CD4-positive, alpha-beta T cell (primary cell): ENCODE measurements around the gene THSD7B. TPM values are rescaled to one million over a fixed set of nuclear protein-coding genes. Genes with fewer than 3 reads are reported as not detected.

Experiments used
- ATAC-seq: fragments of 200-7000 bp; cut with Tn5 transposase; one replicate; pipeline ENCODE4 v1.10.0; 2022; ENCODE audit warnings: mild to moderate bottlenecking; ENCODE audit not compliant: poor library complexity
- CTCF ChIA-PET: fragments of 350-600 bp; sonication (Branson Sonifier 250); formaldehyde crosslinking; loops from one replicate; lab custom pipeline; 2021; ENCODE audit warnings: antibody characterized with exemption, inconsistent platforms; lab: Charles Lee
- POLR2A ChIA-PET: fragments of 350-600 bp; sonication (Branson Sonifier 250); formaldehyde crosslinking; loops from one replicate; lab custom pipeline; 2021; ENCODE audit warnings: antibody characterized with exemption, inconsistent platforms; lab: Charles Lee
- DNase-seq, 14 experiments: peaks; one replicate each; pipeline ENCODE4 v3.0.0-alpha.2; 2013 to 2020; ENCODE audit warnings: mixed read lengths in 2 of 14
- H3K27ac ChIP-seq, 2 donors: one replicate each; pipeline versions ENCODE4 v1.5.1 to v1.7.0; 2013; ENCODE audit warnings: low read length in 2 of 2, low read depth in 1 of 2, mild to moderate bottlenecking in 1 of 2
- H3K27me3 ChIP-seq, 2 experiments: 1 replicate in 1 of 2; 2 replicates in 1 of 2; pipeline versions ENCODE4 v1.6.1 to v1.7.0; 2013; ENCODE audit warnings: low read length in 2 of 2, control low read depth in 1 of 2, mild to moderate bottlenecking in 1 of 2, moderate library complexity in 1 of 2; ENCODE audit not compliant: insufficient read depth in 2 of 2, control insufficient read depth in 1 of 2
- H3K36me3 ChIP-seq: one replicate; pipeline ENCODE4 v1.6.1; 2013; ENCODE audit warnings: low read length, control low read depth; ENCODE audit not compliant: insufficient read depth
- H3K4me1 ChIP-seq: one replicate; pipeline ENCODE4 v1.6.1; 2013; ENCODE audit warnings: low read length, control low read depth; ENCODE audit not compliant: insufficient read depth
- H3K4me3 ChIP-seq: one replicate; pipeline ENCODE4 v1.5.1; 2013; ENCODE audit warnings: mild to moderate bottlenecking, low read length, moderate library complexity
- H3K9me3 ChIP-seq, 2 experiments: 1 replicate in 1 of 2; 2 replicates in 1 of 2; pipeline versions ENCODE4 v1.6.1 to v1.7.0; 2013; ENCODE audit warnings: low read length in 2 of 2, mild to moderate bottlenecking in 2 of 2, control low read depth in 1 of 2, moderate library complexity in 1 of 2; ENCODE audit not compliant: control insufficient read depth in 1 of 2, insufficient read depth in 1 of 2
- H3K27ac Mint-ChIP-seq: one replicate; pipeline ENCODE4 v1.8.0; 2020; ENCODE audit warnings: mixed read lengths
- H3K27me3 Mint-ChIP-seq: one replicate; pipeline ENCODE4 v1.8.0; 2021; ENCODE audit warnings: mixed read lengths
- H3K36me3 Mint-ChIP-seq: one replicate; pipeline ENCODE4 v1.8.0; 2021; ENCODE audit warnings: low read depth, mixed read lengths
- H3K4me1 Mint-ChIP-seq: one replicate; pipeline ENCODE4 v1.8.0; 2021; ENCODE audit warnings: low read depth, mixed read lengths
- H3K4me3 Mint-ChIP-seq: one replicate; pipeline ENCODE4 v1.8.0; 2020; ENCODE audit warnings: mild to moderate bottlenecking, mixed read lengths
- H3K9me3 Mint-ChIP-seq: one replicate; pipeline ENCODE4 v1.8.0; 2020; ENCODE audit warnings: mixed read lengths
- CTCF ChIP-seq: fragments of 200-600 bp; IDR thresholded peaks from one replicate; pipeline ENCODE4 v1.8.0; 2022; ENCODE audit warnings: antibody characterized with exemption, mild to moderate bottlenecking
- intact Hi-C, 2 experiments: fragments of 100-400 bp; cut with DNase I in 1 of 2; cut with micrococcal nuclease in 1 of 2; formaldehyde crosslinking; loops; one replicate each; pipeline versions ENCODE4 v1.15.1 to v1.9.0; 2023 to 2025; cut with DNase I, micrococcal nuclease
- total RNA-seq, 174 experiments: library from RNA in 2 of 174; stranded (reverse) in 2 of 174; gene quantifications; one replicate each; pipeline ENCODE4 v1.2.3 and lab custom pipeline; 2021 to 2026

Gene THSD7B
- total RNA-seq, 2 experiments from 2014 or later, result not detected

GRCh38 chr2:137002896-137003295 is 237.6 kb downstream of the THSD7B start:
- no peaks in the 10 kb centered on the region for H3K4me1 Mint-ChIP-seq
- Histone ChIP-seq H3K27ac (no peak overlapping the region), H3K4me3 (no peak overlapping the region), H3K4me1 (no peaks in the 10 kb centered on the region), H3K27me3 (no peaks in the 10 kb centered on the region), H3K36me3 (no peaks in the 10 kb centered on the region), H3K9me3 (no peaks in the 10 kb centered on the region)
- H3K27me3 Mint-ChIP-seq, result no peaks in the 10 kb centered on the region
- POLR2A ChIA-PET, result no interaction called here
- no peak overlapping the region for H3K27ac Mint-ChIP-seq
- CTCF ChIA-PET, result no interaction called here
- no peaks in the 10 kb centered on the region for H3K36me3 Mint-ChIP-seq
- intact Hi-C loops, result no loop called here
- no peak for ATAC-seq
- DNase-seq, result no peak
- no peak for TF ChIP-seq CTCF
- no peaks in the 10 kb centered on the region for H3K9me3 Mint-ChIP-seq
- H3K4me3 Mint-ChIP-seq, result no peak overlapping the region

DNA sequence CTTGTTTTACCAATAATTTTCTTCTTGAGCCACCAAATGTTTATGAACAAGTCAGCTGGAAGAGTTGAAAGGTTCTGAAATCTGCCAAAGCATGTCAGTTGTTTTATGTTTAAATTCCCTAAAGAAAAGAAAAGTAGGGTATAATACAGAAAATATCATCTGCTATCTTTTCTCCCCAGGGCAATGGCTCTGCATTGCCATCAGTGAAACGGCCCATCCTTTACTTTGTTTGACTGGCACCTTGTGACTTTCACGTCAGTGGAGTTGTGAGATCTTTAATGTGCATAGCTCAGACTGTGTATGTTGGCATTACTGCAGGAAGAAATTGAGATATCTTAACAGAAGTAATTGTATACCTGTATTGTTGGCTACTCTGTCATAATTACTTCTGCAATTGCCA is 239.9 kb downstream of the THSD7B start:
- Mint-ChIP-seq H3K4me3 (no peak overlapping the region), H3K27me3 (no peaks in the 10 kb centered on the region), H3K36me3 (no peaks in the 10 kb centered on the region), H3K9me3 (no peaks in the 10 kb centered on the region), H3K27ac (no peak overlapping the region), H3K4me1 (no peaks in the 10 kb centered on the region)
- no peaks in the 10 kb centered on the region for H3K9me3 ChIP-seq
- H3K4me1 ChIP-seq, result no peaks in the 10 kb centered on the region
- no peak overlapping the region for H3K4me3 ChIP-seq
- no peaks in the 10 kb centered on the region for H3K36me3 ChIP-seq
- TF ChIP-seq CTCF, result no peak
- H3K27ac ChIP-seq, result no peak overlapping the region
- ChIA-PET POLR2A (no interaction called here), CTCF (no interaction called here)
- intact Hi-C loops, result no loop called here
- no peaks in the 10 kb centered on the region for H3K27me3 ChIP-seq
- no peak for ATAC-seq
- no peak for DNase-seq

DNA sequence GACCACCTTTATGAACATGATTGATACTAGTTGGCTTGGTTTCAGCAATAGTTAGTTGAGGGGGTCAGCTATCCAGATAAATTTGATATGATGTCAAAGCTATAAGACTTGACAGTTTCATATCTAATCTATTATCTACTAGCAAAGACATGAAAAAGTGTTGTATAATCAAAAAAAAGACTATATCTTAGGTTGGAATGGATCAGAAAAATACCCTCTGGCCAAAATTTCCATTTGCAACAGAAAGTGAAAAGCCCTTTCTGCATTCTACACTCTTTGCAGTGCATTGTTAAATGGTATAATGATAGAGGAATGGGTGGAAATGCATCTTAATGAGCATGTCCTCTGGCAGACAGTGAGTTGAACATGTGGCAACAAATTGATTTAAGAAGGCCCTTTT is 242.6 kb downstream of the THSD7B start:
- no peak for TF ChIP-seq CTCF
- no peak overlapping the region for H3K4me3 Mint-ChIP-seq
- H3K36me3 Mint-ChIP-seq, result no peaks in the 10 kb centered on the region
- Histone ChIP-seq H3K4me3 (no peak overlapping the region), H3K27me3 (no peaks in the 10 kb centered on the region), H3K4me1 (no peaks in the 10 kb centered on the region), H3K27ac (no peak overlapping the region), H3K36me3 (no peaks in the 10 kb centered on the region), H3K9me3 (no peaks in the 10 kb centered on the region)
- H3K4me1 Mint-ChIP-seq, result no peaks in the 10 kb centered on the region
- ATAC-seq (no peak), DNase-seq (no peak)
- ChIA-PET POLR2A (no interaction called here), CTCF (no interaction called here)
- no peak overlapping the region for H3K27ac Mint-ChIP-seq
- no peaks in the 10 kb centered on the region for H3K27me3 Mint-ChIP-seq
- H3K9me3 Mint-ChIP-seq, result no peaks in the 10 kb centered on the region
- intact Hi-C loops, result no loop called here
